Omental fat pad (tissue), 4 donors: Measurements from ENCODE around the gene MAJIN. TPM values are rescaled to one million over a fixed set of nuclear protein-coding genes. Genes with fewer than 3 reads are reported as not detected.

Experiments
- ATAC-seq: fragments of 150-250 bp; one replicate; pipeline ENCODE4 v1.9.1; 2016; ENCODE audit warnings: mild to moderate bottlenecking, moderate library complexity; ENCODE audit not compliant: low FRiP score
- DNase-seq: peaks from one replicate; pipeline ENCODE4 v3.0.0-alpha.2; 2019; ENCODE audit warnings: low spot score
- CTCF ChIP-seq, 3 donors: fragments of 450-650 bp; IDR thresholded peaks; one replicate each; pipeline ENCODE4 v1.5.1; 2016 to 2017; ENCODE audit warnings: antibody characterized with exemption in 3 of 3, mild to moderate bottlenecking in 3 of 3, moderate library complexity in 2 of 3
- total RNA-seq, 4 donors: library from RNA; depleted of rRNA; stranded (reverse); fragments of >200 nt; gene quantifications; one replicate each; pipeline ENCODE4 v1.1.0, GENCODE V29; 2016

Gene MAJIN
- total RNA-seq, 4 donors from 2014 or later: not detected

GRCh38 chr11:64913171-64913727 is 58.7 kb downstream of the MAJIN start:
- TF ChIP-seq CTCF (IDR thresholded peaks at IDR 0.05): no peak
- no peak for DNase-seq
- ATAC-seq: no peak

- no peak for ATAC-seq
- TF ChIP-seq CTCF (IDR thresholded peaks at IDR 0.05): no peak
- no peak for DNase-seq
Observed at GRCh38 chr11:64911689-64912088, 60.2 kb downstream of the MAJIN start.

- ATAC-seq: no peak
- no peak for DNase-seq
- no peak for TF ChIP-seq CTCF (IDR thresholded peaks at IDR 0.05)
Observed at GRCh38 chr11:64911142-64911541, 60.8 kb downstream of the MAJIN start.

- TF ChIP-seq CTCF (IDR thresholded peaks at IDR 0.05): no peak
- DNase-seq (no peak), ATAC-seq (no peak)
Observed at GRCh38 chr11:64910451-64911093, 61.3 kb downstream of the MAJIN start.

- no peak for TF ChIP-seq CTCF (IDR thresholded peaks at IDR 0.05)
- no peak for ATAC-seq
- no peak for DNase-seq
Observed at GRCh38 chr11:64909653-64910343, 62.1 kb downstream of the MAJIN start.

GRCh38 chr11:64908766-64909165 is 63.1 kb downstream of the MAJIN start:
- no peak for TF ChIP-seq CTCF (IDR thresholded peaks at IDR 0.05)
- DNase-seq: no peak
- ATAC-seq: no peak

GRCh38 chr11:64906314-64906635 is 65.6 kb downstream of the MAJIN start:
- DNase-seq (no peak), ATAC-seq (no peak)
- TF ChIP-seq CTCF (IDR thresholded peaks at IDR 0.05): no peak
